Endometrium (tissue), 2 donors: ENCODE results near the gene SRP68.
"Not testable (repeated sequence)": the region's sequence is repeated elsewhere in the genome, so short reads cannot be mapped to it uniquely, and the experiment has no call there.

ENCODE experiments used
- FAIRE-seq: peaks from 2 replicates; lab custom pipeline; 2012; peaks lifted over from hg19 to GRCh38; lab: Jason Lieb, UNC
- donor health status: control.
- donor health status: control.

The SRP68 gene

DNA sequence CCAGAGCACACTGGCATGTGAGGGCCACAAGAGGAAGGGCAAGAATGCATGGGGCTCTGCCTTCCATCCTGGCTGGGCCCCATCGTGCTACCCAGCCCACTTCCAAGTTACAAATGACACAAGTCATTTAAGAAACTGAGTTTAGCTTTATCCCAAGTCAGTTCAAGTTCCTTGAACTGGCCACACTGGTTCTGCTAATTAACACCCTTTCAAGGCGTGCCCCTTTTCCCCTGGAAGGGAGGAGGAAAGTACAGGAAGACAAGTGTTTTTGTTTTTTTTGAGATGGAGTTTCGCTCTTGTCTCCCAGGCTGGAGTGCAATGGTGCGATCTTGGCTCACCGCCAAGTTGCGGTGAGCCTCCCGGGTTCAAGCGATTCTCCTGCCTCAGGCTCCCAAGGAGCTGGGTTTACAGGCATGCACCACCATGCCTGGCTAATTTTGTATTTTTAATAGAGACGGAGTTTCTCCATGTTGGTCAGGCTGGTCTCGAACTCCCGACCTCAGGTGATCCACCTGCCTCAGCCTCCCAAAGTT lies 27.8 kb downstream of the SRP68 start:
- not testable (repeated sequence) for FAIRE-seq

DNA sequence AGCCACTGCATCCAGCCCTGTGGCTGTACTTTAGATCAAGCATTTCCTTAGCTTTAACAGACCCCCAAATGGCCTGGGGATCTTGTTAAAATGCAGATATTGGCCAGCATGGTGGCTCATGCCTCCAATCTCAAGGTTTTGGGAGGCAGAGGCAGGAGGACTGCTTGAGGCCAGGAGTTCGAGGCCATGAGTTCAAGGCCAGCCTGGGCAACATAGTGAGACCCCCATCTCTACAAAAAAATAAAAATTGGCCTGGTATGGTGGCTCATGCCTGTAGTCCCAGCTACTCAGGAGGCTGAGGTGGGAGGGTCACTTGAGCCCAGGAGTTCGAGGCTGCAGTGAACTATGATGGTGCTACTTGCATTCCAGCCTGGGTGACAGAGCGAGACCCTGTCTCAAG lies 29.4 kb downstream of the SRP68 start:
- FAIRE-seq = not testable (repeated sequence)

DNA sequence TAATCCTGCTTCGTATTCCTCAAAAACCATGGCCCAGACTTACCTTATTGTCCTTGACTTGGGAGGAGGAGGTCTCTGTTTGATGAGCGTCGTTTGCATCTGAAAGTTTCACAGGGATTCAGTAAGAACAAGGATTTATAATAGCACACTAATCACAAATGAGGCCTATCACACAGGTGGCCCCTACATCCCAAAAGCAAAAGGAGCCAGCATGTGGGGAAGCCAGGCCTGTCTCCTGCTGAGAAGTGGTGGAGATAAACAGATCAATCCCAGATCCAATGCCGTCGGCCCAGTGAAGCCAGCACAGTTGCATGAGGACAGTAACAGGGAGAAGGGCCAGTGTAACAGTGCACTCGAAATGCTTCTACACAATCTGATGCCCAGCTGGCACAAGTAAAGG lies 31.9 kb downstream of the SRP68 start:
- no peak for FAIRE-seq

DNA sequence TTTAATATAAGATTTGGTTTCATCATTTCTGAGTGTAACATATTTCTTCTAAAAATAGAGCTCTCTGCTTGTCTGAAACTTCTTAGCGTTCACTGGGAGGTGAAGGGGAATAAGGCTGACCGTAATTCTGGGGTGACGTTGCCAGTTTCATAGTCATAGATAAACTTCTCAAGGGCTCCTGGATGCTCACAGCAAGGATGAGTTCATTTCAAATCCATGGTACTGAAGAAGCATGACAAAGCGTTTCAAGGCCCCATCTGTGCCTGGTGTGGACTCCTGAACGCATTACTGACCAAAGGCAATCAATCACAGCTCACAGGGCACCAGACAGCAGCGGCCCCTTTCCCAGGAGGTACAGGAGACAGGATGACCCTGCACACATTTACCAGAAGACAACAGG lies 33.2 kb downstream of the SRP68 start:
- no peak for FAIRE-seq

DNA sequence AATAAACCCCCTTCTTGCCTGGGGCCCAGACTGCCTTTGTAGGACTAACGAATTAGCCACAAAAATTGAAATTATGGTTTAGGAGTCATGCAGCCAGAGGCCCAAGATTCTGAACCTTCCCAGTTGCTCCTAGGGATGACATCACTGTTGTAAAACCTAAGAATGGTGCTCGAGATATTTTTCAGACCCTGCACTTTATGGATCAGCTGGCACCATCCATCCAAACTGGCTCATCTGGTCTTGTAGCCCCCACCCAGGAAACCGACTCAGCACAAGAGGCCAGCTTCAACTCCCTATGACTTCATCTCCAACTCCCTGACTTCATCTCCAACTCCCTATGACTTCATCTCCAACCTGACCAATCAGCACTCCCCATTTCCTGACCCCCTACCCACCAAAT lies 34.3 kb downstream of the SRP68 start:
- no peak for FAIRE-seq

DNA sequence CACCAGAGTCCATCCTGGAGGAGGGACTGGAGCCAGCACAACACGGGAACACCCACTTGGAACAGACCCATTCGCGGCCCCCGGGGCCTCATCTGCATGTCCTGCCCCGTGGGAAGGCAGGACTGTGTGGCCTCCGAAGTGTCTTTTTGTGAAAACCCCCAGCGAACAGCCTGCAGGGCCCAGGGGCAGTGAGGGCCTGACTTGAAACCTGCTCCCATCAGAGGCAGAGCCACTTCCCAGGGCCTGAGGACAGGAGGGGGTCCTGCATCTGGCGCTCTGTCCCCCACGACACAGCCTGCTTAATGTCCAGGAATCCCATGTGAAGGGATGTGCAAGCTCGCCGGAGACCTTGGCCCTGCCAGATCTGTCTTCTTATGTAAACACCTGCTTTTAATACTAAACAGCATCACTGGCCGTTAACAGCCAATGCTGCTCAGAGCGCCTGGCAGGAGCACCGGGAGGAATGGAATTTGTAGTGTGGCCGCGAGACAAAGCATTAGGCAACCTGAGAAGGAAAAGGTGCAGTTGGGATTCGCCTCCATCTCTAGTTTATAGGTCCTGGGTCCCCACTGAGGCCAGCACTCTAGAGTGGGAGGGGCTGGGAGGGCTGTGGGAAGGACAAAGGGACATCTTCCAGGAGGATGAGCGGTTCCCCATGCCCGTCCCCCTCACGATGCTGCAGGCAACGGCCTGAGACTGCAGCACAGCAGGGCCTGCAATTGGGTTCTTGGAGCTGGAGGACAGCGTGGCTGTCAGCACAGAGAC lies 35.6 kb downstream of the SRP68 start:
- FAIRE-seq = no peak

DNA sequence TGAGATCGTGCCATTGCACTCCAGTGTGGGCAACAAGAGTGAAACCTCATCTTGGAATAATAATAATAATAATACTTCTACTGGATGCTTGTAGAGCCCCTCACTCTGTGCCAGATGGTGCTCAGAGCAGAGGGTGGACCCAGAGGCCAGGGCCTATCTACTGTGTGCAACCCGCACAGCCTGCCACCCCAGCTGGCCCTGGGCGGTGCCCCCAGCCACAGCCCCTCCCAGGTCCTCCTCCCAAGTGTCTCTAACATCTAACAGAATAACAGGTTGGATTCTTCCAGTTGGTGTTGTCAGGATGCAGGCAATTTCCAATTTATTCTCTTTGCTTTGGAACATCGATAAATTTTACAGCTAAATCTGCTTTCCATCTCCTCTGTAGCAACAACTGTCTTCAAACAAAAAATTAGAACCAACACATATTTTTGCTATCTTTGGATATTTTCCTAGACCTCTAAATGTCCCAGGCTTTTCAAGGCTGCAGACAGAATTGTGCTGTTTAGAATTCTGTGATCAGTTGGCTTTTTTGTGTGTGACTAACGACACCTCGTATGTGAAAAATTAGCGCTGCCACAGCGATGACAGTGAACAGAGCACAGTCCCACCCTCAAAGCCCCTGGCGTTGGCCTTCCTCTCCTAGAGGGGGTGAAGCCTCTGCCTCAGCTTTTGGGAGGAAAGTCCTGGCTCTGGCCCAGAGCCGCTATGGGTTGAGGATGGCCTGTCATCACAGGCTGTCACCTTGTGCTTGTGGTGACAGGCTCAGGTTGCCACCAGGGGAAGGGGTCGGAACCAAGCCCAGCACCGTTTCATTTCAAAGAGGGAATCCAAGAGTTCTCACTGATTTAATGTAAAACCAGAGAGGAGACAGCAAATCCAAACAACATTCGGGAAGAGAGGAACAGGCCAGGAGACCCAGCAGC lies 37.6 kb downstream of the SRP68 start:
- no peak for FAIRE-seq

DNA sequence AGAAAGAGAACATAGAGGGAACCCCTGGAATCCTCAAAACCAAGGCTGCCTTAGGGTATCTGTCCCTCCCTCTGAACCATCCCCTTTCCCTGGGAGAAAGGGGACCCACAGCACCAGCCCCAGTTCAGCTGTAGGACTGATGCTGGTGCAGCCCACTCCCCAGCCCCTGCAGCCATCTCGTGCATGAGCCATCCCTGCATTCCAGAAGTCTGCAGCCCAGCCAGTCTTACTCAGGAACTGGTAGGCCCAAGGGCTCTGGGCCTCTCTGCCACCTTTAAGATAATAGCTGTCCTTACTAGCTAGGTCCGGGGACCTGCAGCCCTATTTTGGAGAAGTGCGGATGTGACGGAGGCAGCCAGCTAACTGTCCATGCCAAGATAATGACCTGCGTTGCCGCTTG lies 39.2 kb downstream of the SRP68 start:
- FAIRE-seq = no peak

DNA sequence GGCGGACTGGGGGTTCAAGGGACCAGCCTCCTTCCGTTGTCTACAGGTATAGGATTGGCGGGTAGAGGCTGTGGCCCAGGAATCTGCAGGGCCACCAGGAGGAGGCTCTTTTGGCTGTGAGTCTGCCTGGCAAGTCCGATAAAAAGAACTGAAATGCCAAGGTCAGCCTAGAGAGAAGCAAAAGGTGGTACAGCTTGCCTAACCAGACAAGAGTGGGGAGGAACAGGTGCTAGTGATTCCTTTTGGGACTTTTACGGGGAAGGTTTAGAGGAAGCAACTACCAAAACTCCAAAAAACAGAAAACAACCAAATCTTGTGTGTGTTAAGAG lies 39.6 kb downstream of the SRP68 start:
- no peak for FAIRE-seq

DNA sequence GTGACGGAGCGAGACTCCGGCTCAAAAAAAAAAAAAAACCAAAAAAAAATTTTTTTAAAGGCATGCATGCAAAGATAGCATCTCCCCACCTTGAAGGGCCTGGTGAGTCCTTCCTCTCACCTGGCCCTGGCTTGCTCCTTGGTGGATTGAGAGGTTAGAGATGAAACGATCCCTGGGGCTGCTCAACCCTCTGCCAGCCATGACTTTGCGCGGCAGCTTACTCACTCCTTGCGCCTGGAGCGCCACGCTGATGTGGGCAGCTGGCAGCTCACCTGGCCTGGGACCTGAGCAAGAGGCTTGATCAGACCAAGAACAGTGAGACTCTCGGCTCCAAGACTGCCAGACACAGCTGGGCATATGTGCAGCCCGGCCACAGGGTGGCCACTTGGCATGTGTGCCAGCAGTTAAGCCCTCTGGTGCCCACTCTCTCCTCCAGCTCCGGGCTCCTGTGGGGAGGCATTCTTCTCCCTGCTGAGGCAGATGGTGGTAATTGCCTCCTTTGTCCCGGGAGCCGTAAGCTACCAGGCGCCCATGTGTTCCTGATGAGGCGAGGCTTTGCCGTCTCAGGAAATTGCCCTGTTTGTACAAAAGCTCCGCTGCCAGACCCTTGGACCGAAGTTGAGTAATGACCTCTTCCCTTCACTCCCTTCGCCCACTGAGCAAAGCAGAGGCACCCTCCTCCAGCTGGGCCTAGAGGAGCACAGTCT lies 40.1 kb downstream of the SRP68 start:
- no peak for FAIRE-seq

DNA sequence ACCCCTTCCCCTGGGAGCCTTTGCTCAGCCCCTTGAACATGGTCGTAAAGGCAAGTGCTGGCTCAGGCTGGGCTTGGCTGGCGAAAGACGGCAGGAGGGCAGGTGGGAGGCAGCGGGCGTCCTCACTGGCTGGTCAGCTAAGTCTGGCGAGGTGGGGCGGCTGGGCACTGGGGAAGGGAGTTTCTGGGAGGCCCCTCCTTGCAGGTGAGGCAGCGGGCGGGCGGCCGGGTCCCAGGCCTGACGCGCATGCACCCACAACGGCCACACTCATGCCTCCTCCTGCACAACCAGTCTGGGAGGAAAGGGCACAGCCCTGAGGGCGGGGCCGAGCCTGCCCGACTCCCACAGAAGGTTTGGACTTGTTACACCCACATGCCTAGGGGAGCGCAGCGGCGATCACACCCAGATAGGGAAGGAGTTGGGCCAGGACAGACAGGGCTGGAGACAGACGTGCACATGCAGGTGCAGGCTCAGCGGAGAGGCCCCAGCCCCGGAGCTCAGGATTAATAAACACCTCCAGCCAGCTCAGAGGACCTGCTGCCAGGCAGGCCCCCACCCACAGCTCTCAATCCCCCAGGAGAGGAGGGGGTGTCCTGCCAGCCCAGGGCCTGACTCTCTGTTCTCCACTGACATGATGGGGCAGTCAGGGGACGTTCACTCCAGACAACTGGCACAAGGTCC lies 45.0 kb downstream of the SRP68 start, which contains the start of gene EVPL:
Gene EVPL (minus strand): TSS at position 148 of the 681 bp plus-strand sequence. CDS start 108 bp downstream, at position 40.
- no peak for FAIRE-seq

DNA sequence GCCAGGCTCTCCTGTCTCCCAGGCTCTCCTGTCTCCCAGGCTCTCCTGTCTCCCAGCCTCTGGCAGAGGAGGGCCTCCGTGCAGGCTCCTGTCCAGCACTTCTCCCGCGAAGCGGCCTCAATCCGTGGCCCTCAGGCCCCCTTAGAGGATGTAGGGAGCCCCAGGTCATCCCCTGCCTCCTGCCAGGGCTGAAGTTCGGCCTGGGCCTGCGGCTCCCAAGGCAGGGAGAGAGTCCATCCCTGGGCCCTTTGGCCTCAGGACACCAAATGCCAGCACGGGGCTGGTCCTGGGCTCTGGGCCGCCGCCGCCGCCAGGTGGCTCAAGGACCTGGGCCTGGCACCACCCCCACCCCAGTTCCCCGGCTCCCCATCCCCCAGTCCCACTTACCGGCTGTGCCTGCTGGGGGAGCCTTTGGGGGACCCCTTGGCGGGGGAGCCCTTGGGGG lies 45.6 kb downstream of the SRP68 start:
- no peak for FAIRE-seq

DNA sequence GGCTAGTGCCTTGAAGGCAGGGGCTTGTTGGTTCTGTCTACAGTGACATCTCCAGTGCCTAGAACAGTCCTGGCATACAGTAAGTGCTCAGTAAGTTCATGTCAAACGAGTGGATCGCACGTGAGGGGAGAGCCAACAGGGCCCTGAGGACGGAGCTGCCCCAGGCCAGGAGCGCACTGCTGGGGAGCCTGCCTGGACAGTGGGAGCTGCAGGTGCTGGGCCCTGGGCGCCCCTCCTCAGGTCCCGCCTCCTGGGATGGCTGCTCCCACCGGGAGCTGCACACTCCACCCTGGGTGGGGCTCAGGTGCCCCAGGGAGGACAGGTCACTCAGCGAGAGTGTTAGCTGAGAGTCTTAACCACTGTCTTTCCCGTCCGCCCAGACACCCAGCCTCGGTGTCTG lies 47.0 kb downstream of the SRP68 start:
- no peak for FAIRE-seq

DNA sequence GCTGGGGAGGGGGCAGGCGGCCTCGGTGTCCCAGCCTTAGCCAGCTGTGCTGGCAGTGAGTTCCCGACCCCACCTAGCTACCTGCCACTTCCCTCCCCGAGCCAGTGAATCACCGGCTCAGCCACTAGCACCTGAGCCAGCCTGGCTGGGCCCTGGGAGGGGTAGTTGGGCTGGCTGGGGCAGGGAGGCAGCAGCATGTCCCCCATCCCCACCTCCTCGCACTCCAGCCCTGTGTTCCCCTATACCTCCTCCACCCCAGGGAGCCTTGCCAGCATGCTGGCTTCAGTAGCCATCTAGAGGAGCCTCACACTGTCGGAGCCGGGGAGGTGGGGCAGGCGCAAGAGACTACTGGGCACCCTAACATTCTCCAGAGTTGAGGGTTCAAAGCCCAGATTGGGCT lies 48.0 kb downstream of the SRP68 start:
- FAIRE-seq = no peak

DNA sequence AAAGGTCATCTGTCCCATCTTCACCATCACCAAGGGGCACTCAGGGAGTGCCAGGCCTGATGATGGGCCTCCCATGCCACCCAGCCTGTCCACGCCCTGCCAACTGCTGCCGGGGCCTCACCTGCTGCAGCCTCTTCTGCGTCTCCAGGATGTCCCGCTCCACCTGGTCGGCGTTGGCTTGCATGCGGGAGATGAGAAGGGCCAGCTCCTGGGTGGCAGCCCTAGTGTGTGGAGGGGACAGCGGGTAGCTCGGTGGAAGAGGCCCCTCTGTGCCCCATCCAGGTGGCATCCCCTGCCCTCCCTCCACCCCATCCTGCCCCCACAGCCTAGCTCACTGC lies 48.4 kb downstream of the SRP68 start:
- no peak for FAIRE-seq

DNA sequence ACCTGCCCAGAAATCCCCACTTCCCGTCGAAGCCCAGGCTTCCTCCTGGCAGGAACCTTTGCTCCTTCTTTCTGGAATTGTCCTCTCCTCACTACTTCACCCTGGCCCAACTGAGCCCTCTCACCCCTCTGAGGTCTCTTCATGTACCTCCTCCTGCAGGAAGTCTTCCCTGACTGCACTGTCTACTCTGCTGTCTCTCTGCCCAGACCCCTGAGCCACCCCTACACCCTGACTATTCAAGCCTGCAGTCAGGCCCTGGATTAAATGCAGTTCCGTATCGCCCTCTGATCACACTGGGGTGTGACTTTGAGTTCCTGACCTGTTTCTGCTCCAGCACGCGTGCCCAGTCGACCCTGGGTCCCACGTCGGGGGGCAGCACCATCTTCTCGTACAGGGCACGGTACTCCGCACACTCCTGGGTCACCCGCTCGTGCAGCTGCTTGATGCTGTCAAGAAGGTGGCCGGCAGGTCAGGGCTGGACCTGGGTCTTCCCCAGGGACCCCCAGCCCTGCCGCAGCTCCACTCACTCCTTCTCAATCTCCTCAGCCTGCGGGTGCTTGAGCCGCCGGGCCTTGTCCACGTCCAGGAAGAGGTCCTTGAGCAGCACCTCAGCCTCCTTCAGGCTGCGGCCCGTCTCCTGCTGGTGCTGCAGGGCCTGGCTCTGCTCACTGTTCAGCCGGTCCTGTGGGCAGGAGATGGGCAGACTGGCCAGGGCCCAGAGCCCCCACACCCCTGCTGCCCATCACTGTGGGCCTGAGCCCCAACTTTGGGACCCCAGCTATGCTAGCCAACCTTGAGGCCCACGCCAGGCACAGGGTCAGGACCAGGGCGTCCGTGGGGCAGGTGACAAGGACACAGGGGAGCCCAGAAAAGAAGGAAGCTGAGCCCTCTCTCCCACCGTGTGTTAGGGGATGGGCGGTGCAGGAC lies 49.1 kb downstream of the SRP68 start:
- FAIRE-seq = no peak

DNA sequence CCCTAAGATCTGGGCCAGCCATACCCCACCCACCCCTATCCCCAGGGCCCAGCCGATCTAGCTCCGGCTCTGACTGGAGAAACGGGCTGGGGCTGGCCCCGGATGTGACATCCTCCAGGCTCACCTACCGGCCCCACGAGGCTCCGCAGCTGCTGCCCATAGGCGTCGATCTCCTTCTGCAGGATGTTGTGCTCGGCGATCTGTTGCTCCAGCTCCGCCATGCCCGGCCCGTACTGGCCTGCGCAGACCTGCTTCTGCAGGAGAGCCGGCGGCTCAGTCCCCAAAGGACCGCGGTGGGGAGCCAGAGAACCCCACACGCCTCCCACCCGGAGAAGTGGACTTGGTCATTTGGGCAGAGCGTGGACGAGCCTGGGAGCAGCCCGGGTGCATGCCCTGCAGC lies 50.0 kb downstream of the SRP68 start:
- no peak for FAIRE-seq

DNA sequence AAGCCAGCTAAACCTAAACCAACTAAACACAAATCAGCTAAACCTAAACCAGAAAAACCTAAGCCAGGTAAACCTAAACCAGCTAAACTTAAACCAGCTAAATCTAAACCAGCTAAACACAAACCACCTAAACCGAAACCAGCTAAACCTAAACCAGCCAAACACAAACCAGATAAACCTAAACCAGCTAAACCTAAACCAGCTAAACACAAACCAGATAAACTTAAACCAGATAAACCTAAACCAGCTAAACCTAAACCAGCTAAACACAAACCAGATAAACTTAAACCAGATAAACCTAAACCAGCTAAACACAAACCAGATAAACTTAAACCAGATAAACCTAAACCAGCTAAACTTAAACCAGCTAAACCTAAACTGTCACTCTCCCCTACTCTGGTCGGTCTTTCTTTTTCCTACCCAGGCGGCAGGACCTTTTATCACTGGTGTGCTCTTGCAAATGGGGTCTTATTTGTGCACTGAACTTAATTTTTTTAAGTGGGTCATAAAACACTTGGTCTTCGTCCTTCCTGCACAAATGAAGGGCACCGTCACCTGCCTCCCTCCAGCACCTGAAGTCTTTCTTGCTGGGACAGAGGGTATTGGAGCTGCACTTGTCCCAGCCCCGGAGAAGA lies 52.4 kb downstream of the SRP68 start:
- FAIRE-seq = no peak

DNA sequence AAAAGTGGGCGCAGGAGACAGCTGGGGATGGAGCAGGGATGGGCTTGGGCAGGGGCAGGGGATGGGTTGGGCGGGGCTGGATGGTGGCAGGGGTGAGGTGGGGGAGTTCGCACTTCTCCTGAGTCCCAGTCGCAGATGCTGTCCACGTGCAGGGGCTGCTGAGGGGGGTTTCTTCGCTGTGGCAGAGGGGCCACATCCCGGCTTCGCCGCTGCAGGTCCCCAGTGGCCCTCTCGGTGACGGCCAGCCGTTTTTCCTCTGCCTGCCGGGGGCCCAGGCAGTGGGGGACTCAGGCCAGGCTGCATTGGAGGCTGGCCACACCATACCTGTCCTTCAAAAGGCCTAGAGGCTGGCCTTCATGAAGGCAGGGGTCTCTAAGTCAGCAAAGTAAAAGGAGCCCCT lies 53.5 kb downstream of the SRP68 start:
- FAIRE-seq = no peak

DNA sequence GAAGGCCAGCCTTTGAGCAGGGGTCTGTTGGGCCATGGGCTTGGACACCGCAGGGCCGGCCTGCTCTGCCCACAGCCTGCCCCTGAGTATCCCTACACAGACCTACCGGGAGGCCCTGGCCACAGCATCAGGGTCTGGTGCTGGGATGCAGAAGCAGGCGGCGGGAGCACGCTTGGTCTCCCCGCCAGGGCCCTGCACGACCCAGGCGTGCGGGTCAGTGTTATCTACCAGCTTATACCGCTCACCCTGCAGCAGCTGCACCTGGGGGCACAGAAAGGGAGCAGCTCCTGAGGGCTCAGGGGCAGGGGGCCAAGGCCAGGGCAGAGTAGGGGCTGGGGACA lies 54.0 kb downstream of the SRP68 start:
- no peak for FAIRE-seq
